HEK293 (cell line): Measurements from ENCODE around the gene KDM4B.

Experiments
- CTCF ChIP-seq: fragments of 450-650 bp; formaldehyde crosslinking; IDR thresholded peaks from 2 replicates; pipeline ENCODE4 v1.5.1; 2016; ENCODE audit warnings: missing biosample characterization, missing genetic modification characterization
- ZEB2 ChIP-seq: fragments of 450-650 bp; formaldehyde crosslinking; IDR thresholded peaks from 2 replicates; pipeline ENCODE4 v1.5.1; 2016; ENCODE audit warnings: missing biosample characterization, missing genetic modification characterization
- ZNF114 ChIP-seq: fragments of 450-650 bp; formaldehyde crosslinking; IDR thresholded peaks from 2 replicates; pipeline ENCODE4 v1.5.0; 2017; ENCODE audit warnings: missing biosample characterization, missing genetic modification characterization
- ZNF529 ChIP-seq: fragments of 450-650 bp; formaldehyde crosslinking; IDR thresholded peaks from 2 replicates; pipeline ENCODE4 v1.5.1; 2017; ENCODE audit warnings: missing genetic modification characterization, missing biosample characterization; ENCODE audit not compliant: insufficient replicate concordance

GRCh38 chr19:5074407-5074806, 105.5 kb downstream of the KDM4B start:
- TF ChIP-seq ZEB2 (no peak), CTCF (tag by site-specific recombination) (no peak), ZNF529 (tag by site-specific recombination) (no peak), ZNF114 (tag by site-specific recombination) (no peak)
